ENCODE data around the gene USO1. TPM values are rescaled to one million over a fixed set of nuclear protein-coding genes. Genes with fewer than 3 reads are reported as not detected.

The USO1 gene
- total and polyA plus RNA-seq, 9 of the 15 experiments (the other 6 are each of a cell fraction or from before 2014, with no cell fraction given) = 19.3 to 97.8 (median 48.5) TPM

- TF ChIP-seq CLOCK (CRISPR knock-in tag; IDR thresholded peaks at IDR 0.05; ENCODE audit: borderline replicate concordance) = no peak
- no peak for TF ChIP-seq ID3 (CRISPR knock-in tag; IDR thresholded peaks at IDR 0.05)
- TF ChIP-seq ID3 (tag; IDR thresholded peaks at IDR 0.05) = no peak
- no peak for TF ChIP-seq ZNF586 (CRISPR knock-in tag; conservative IDR thresholded peaks at IDR 0.05)
- TF ChIP-seq ZNF696 (CRISPR knock-in tag; conservative IDR thresholded peaks at IDR 0.05) = no peak
- no peak for TF ChIP-seq ZSCAN32 (CRISPR knock-in tag; IDR thresholded peaks at IDR 0.05)
- no peak for TF ChIP-seq ELK1 (CRISPR knock-in tag; IDR thresholded peaks at IDR 0.05)
These were observed 26.0 kb upstream of the USO1 start (continued) for GRCh38 chr4:75698162-75698962.
